ELF-1 (cell line): Measurements from ENCODE around the gene ERG.

Experiments
- DNase-seq: peaks from one replicate; pipeline ENCODE4 v3.0.0-alpha.2; 2016; ENCODE audit warnings: low read depth, low spot score

Gene ERG

DNA sequence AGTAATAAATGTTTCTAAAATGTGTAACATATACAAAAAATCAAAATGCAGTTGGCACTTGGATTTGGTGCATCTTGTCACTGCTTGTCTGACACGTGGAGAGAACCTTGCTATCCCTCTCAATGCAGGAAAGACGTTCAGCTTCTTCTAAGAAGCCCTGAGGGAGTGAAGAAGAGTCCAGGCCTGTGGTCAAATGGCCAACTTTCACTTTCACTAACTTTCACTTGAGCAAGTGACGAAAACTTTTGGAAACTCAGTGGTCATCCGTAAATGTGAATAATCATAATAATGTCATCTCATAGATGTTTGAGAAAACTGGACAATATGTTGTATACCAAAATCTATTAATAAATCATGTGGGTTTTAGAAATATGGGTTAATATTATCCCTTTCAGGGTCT lies 61.9 kb downstream of the ERG start:
- no peak for DNase-seq

DNA sequence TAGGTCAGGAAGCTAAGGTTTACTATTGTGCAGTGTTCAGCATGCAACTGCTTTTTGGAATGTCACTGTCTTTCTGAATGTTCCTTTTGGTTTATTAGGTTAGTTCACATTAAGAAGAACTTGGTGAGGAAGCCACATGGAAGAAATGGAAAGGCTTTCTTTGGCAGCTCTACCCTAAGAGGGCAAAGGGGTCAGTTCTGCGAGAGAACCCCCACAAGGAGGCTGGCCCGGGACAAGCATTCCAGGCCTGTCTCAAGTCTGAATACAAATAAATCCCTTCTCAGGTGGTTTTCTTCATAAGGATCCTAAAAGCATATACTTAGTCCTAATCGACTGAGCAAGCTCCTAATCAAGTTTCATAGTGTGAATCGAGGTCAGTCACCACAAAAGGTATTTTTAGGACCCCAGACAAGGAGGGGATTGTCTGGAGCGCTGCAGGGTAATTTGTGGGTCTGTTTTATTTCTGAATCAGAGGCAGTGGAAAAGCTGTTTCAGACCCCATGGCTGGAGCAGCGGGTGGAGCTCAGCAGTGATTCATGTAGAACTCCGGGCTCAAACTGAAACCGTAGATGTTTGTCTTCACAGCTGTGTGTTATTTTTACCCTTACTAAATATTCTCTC lies 63.3 kb downstream of the ERG start:
- no peak for DNase-seq

DNA sequence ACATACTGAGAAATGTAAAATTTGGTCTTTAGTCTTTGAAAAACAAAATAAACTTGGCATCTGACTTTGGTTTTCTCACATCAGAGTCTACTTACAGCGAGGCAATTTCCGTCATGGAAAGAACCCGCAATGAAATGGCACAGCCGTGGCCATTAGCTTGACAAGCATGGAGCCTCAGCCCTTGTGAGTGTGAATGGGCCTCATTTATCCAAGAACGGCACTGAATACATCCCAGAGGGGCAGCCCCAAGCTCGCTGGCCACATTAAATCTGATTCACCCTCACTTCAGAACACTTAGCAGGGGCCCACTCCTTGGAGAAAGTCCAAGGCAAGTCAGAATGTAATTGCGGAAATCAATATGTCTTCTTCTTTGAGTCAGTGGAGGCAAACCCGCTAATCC lies 64.8 kb downstream of the ERG start:
- DNase-seq, result no peak

DNA sequence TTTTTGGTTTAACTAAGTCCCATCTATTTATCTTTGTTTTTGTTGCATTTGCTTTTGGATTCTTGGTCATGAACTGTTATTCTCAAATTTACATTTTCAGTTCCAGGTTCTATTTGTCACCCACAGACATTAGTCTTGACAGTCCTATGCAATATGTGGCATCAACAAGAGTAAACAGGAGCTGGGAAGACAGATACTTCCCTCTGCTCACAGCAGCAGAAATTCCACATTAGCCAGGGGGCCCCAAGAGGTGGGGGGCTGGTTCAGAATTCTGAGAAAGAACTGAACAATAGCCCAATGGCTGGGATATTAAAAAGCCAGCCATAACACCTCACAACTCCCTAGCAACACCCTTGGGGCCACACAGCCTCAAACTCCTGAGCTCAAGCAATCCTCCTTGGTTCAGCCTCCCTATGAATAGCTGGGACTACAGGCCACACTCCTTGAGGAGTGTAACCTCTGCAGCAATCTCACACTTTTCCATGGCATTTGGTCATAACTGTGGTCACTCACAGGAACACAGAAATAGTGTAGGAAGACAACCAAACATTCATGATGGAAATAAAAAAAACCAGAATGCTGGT lies 67.8 kb downstream of the ERG start:
- DNase-seq, result no peak

DNA sequence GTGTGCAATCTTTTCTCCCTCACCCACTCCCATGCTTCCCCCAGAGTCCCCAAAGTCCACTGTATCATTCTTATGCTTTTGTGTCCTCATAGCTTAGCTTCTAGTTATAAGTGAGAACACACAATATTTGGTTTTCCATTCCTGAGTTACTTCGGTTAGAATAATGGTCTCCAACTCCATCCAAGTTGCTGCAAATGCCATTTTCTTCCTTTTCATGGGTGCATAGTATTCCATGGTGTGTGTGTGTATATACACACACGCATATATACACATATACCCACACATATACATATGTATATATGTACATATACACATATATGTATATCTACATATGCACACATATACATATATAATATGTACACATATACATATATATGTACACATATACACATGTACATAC lies 69.3 kb downstream of the ERG start:
- DNase-seq, result no peak

DNA sequence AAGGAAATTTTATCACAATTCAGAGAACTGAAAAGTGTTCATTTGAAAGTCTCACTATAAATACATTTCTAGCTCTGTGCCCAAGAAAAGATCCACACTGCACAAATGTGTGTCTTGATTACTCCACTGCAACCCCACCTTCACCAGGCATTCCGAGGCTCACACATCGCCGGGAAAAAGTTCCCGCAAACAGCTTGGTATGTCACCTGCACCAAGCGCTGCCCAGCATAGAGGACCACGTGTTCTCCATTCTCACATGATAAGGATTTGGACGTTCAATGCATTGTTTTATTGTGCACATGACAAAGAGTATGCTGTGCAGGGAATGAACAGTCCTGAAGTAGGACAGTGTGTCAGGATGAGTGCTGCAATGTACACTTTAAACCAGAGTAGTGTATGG lies 70.1 kb downstream of the ERG start:
- DNase-seq, result no peak

DNA sequence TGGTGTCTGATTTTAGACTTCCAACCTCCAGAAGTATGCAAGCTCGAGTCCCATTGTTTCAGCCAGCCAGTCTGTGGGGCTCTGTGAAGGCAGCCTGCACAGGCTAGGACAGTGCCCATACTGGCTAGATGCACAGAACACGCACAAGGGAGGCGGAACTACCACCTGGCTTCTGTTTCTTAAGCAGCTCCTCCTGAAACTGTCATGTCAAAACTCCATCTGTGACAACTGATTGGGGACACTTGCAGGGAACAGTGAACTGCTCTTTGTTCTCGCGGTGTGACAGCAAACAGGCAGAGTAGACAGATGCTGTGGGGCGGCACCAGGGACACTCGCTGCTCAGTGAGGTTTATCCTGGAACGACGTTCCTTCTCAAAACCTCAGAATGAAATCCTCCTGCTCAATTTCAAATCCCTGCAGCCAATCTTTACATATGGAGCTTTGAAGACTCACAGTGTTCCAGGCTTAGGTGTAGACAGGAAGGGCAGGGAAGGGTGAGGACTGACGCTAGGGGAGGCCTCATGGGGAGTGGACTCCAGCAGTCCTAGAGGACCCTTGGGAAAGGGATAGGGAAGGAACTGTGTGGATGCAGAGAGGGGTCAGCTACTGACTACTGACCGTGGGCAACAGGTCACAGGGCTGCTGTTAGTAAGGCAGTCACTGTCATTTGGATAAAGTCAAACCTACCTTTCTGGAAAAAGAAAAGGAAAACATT lies 73.8 kb downstream of the ERG start:
- DNase-seq, result no peak

DNA sequence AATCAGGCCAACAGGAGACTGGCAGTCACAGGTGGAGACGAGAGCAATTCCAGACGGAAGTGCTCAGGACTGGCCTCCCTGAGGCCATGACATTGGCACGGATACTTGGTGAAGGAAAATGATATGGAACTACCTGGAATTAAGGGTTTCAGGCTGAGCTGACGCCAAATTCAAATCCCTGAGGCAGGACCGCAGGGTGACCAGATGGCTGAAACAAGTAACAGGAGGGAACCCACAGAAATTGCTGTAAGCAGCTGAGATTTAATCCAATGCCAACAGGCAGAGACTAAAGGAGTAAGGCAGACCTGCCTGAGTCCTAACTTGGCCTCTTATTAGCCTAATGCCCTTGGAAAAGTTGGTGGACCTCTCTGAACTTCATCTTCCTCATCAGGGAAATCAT lies 76.2 kb downstream of the ERG start:
- DNase-seq, result no peak

DNA sequence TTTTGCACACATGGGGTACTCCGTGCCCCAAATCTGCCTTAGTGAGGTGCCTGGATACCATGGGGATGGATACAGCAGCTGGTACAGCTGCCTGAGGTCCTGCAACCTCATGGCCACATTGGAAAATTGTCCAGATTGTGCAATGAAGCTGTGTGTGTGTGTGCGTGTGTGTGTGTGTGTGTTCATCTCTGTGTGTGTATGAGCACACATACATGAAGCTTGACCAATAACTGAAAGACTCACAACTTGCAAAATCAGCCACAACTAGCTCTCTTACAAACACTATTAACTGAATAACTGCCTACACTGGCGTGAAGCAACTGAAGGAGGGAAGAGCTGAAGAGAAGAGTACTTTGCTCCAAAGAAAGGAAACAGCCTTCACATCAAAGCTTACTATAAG lies 78.1 kb downstream of the ERG start:
- DNase-seq, result no peak

DNA sequence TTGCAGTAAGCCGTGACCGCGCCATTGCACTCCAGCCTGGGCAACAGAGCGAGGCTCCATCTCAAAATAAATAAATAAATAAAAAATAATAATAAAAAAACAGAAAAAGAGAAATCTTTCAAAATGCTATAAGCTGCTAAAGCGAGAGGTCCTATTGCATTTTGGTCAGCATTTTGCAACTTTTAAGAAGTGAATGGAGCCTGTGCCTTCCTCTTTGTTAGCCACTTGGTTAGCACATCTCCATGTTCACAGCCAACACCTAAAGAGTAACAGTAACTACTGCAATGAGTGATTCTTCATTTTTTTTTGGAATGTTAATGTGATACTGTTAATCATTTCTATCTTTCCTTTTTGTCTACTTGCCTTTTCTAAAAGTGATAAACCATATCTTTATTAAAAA lies 80.6 kb downstream of the ERG start:
- no peak for DNase-seq

DNA sequence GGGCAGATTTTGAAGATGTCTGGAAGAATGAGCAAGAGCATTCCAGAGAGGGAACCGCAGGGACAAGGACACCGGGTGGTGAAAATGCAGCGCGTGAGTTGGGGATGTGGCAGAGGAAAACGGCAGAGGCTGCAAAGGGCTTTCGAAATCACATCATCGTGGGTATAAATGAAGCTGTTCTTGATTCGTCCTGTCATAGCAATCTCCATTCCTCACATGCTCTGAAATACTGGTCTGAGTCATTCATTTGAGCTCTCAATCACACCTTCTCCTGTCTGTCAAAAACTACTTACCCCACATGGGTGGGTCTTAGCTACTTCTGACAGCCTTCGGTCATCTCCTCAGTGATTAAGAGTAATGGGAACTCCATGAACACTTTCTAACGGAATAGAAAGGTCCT lies 81.5 kb downstream of the ERG start:
- DNase-seq, result no peak

DNA sequence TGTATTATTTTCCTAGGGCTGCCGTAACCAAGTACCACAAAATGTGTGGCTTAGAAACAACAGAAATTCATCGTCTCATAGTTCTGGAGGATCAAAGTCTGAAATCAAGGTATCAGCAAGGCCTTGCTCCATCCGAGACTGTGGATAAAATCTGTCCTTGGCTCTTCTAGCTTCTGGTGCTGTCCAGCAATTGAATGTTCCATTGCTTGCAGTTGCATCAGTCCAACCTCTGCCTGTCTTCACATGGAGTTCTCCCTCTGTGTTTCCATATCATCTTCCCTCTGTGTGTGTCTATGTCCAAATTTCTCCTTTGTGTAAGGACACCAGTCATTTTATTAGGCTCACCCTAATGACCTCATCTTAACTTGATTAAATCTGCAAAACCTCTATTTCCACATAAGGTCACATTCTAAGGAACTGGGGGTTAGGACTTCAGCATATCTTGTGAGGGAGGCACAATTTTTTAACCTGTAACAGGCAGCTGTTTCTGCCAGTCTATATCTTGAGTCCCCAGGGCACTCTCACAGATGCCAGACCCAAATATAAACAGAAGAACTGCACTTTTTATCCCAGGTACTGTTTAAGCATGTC lies 84.2 kb downstream of the ERG start:
- no peak for DNase-seq

DNA sequence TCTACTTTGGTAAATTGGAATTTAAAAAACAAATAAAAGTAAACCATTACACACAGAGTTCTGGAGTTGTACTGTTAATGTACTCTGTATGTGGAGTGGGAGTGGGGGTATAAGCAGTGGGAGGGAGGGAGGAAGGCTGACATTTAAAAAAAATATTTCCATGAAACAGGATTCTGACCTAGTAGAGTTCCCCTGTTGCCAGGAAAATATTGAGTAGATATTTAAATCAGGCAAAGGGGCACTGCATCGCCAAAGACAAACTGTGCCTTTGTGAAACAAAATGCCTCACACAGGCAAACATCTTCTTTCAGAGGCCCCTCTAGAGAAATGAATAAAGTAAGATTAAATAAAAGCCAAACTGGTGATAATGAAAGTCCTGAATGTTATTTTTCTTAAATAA lies 87.8 kb downstream of the ERG start:
- DNase-seq, result no peak

DNA sequence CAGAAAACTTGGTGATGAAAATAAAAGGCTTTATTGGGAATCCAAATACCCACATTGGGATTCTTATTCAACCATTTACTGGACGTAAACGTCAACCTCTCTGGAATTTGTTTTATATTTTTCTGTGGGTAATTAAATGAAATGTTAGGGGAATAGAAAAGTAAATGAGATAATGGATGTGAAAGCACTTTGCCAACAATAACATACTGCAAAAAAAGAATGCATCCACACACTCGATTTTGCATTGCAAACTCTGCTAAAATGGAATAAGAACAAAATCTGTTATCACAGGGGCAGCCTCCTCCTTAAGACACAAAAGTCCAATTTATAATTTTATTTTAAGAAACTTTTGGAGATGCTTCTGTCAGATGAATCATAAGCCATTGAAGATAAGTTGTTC lies 88.4 kb downstream of the ERG start:
- DNase-seq, result no peak

DNA sequence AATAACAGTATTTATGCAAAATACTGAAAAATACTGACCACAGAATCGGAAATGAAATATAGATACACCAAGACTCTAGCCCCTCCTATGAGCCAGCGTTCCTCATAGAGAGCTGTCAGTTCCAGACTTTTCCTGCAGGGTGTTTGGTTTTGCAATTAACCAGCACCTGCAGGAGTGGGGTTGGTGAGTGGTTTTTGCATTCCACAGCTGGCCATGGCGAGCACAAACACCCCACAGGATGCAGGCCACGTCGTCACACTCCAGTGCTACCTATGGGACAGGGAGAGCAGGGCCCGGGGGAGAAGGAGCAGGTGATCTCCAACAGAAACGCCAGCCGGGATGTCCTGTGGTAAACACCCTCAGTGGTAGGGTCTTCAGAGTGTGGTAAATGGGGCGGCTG lies 94.1 kb downstream of the ERG start:
- DNase-seq, result no peak

DNA sequence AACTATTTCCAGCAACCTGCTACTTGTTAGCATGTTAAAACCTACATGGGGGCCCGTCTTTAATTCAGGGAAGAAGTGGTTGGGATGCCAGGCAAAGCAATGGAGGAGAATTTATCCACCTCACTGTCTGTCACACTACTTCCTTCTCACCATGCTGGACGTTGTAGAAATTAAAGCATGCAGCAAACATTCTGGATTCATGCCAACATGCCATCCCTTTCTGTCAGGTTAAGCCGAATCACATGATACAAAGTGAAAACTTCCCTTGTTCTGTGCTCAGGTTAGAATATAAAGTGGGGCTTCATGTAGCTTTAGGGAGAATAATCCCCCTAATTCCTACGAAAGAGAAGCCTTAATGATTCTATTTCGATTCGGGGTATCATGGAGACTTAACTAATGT lies 95.5 kb downstream of the ERG start:
- no peak for DNase-seq

DNA sequence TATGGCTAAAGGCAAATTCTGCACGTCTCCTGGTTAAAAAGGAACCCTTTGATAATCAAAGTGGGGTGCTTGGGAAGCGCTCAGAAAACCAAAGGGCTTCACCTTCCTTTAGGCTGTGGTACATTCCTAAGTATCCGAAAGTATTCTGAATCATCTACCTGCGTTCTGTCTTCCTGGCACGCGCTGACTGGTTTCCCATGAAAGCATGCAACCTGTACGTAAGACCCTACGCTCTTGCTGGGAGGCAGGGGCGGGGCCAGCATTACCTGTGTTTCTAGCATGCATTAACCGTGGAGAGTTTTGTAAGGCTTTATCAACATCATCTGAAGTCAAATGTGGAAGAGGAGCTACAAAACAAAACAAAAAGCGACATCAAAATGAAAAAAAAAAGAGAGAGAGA lies 96.0 kb downstream of the ERG start:
- no peak for DNase-seq

DNA sequence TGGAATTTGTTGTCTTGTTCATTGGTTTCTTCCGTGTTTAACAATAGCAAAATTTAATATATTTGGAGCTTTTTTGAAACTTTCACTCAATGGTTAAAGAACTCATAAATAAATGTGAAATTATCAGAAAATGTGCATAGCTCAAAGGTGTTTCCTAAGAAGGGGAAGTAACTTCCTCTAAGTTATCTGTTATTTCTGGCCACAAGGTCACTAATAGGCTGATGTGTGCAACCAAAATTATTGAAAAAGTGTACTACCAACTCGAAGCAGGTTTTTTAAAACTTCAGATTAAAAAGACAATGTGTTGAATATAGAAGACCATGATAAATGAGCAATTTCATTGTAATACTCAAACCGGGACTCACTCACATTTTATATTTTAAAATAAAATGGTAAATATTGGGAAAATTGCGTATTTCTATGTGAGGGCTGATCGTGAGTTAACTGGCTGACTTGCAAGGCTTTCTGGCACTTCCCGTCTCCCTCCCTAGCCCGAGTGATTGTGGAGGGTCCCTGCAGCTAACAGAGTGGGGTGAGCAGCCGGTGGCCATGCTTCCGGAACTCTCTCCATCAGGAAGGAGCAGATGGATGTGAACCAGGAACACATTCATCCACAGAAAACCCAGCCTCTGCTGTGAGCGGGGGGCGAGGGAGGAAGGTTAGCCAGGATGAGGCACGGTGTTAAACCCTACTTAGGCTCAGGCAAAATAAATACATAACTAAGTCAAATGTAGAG lies 96.9 kb downstream of the ERG start:
- DNase-seq, result no peak

DNA sequence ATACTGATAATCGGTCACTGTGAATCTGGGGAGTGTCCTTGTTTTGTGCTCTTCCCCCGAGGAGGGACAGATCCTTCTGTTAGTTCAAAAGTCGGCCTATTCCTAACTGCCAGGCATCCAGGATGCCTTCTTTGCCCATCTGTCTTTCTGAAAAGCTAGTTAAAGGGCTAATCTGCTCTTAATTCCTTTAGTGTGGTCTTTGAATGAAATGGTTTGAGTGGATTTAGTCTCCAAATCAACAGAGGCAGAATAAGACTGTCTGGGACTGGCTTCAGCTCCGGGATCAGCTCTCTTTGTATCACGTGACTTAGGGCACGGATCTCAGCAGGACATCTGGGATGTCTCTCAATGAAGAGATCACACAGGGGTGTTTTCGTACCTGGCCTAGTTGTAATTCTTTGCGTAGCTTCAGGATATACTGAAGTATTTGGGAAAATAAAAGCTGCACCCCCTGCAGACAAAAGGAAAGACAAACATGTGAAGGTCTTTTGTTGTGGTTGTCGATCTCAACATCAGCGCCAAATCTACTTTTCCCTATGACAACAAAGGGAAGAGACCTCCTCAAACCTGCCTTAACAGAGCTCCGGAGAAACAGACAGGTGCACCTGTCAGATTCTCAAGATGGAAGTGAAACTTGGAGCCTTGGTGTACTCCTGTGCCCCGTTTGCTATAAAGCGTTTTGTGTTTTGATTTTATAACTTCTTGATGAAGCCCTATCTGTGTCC lies 97.9 kb downstream of the ERG start:
- DNase-seq, result no peak

DNA sequence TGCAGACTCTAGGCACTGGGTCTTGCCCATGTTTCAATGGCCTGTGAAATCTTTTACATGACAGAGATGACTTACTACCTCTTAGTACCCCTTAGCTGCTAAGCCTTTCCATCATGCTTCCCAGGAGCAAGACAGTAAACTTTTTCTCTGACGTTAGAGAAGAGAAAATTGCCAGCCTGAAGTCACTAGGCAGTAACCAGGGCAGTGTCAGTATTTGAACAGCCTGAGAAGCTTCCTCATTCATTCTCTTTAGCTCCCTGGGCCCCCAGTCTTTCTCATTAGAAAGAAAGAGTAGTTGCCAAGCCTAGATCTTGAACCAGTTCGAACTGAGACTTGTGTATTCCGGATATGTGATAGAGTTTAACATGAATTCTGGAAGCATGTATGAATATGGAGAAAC lies 99.2 kb downstream of the ERG start:
- DNase-seq, result no peak

DNA sequence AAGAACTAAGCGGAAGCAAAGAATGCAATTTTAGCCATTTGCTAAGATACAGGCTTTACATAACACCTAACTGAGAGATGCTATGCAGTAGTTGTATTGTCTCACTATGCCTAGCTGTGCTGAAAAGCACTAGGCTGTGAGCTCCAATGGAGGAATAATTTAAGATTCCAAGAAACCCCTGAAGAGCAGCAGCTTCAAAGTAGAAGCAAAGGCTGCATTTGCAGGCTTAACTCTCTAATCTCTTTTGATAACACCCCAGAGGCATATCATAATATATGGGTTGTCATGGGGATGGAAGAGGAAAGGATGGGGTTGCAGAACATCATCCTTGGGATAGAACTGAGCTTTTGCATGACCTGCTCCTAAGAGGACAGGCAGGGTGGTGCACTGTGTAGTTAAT lies 102.0 kb downstream of the ERG start:
- DNase-seq, result no peak

DNA sequence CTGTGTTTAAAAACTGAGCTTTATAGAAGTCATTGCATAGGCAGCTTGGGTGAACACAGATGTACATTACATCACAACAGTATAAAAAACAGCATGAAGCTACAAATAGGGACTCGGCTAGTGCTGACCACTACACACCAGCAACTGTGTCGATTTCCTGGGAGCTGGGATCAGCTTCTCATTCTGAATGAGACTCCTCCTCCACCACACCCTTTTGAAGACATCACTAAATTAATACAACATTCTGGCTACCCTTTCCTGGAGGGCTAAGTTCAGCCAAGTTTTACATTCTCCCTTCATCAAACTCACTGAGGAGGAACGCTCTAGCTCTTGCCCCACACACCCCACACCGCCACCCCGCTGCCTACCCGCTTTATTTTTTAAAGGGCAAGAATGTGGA lies 102.7 kb downstream of the ERG start:
- no peak for DNase-seq
